ENCODE measurements around the gene PAX3. TPM values are rescaled to one million over a fixed set of nuclear protein-coding genes. Genes with fewer than 3 reads are reported as not detected.

Gene PAX3
- total and polyA plus RNA-seq, 2 of the 13 experiments (the other 11 are each of a cell fraction or from before 2014, with no cell fraction given) = 0.07 TPM; not detected in 1

- intact Hi-C loops (cut with micrococcal nuclease; ENCODE audit: unreplicated experiment) (no loop called here), in situ Hi-C loops (cut with HindIII; ENCODE audit: extremely low pct_ligation_motif_present, low pct_unique_long_range_greater_than_20kb) (no loop called here)
- Histone ChIP-seq H3K9ac (ENCODE audit: insufficient read depth, low read depth, low read length) (no peak overlapping the region), H3K4me2 (ENCODE audit: low read depth, low read length) (no peak overlapping the region), H3K36me3 (replicated peaks in 1 of 2; ENCODE audit: control insufficient read depth in 1 of 2, insufficient read depth in 2 of 2, low read length in 2 of 2) (no peaks in the 10 kb centered on the region), H3K27ac (ENCODE audit: extremely low read length, insufficient read depth, low read length) (no peak overlapping the region), H2AFZ (ENCODE audit: low read length) (no peak overlapping the region), H3K4me3 (replicated peaks in 1 of 3; ENCODE audit: insufficient read depth in 1 of 3, low read depth in 2 of 3, low read length in 3 of 3) (no peak overlapping the region), H3K9me3 (ENCODE audit: low read length) (no peaks in the 10 kb centered on the region), H4K20me1 (ENCODE audit: insufficient read depth, low read length) (no peaks in the 10 kb centered on the region), H3K4me1 (ENCODE audit: insufficient read depth, low read length) (no peaks in the 10 kb centered on the region), H3K79me2 (ENCODE audit: insufficient read depth, low read length) (no peaks in the 10 kb centered on the region), H3K27me3 (ENCODE audit: control insufficient read depth in 1 of 2, insufficient read depth in 2 of 2, low read length in 2 of 2) (no peaks in the 10 kb centered on the region)
- CTCF ChIA-PET (ENCODE audit: low intra/inter-chr PET ratio, low total read pairs) = no interaction called here
- no peak for TF ChIP-seq ZNF33A (CRISPR knock-in tag; IDR thresholded peaks at IDR 0.05; ENCODE audit: borderline replicate concordance)
- ATAC-seq (no peak), FAIRE-seq (no peak), DNase-seq (ENCODE audit: low spot score) (no peak)
- no TSS peak for BruUV-seq (replicated peaks)
- 1% methylated on average over 5 of the region's 5 CpGs for WGBS (ENCODE audit: low lambda C conversion rate)
- POLR2A ChIA-PET = no interaction called here
These were observed 137.9 kb downstream of the PAX3 start for GRCh38 chr2:222160944-222161343.

GRCh38 chr2:222160125-222160524, 138.7 kb downstream of the PAX3 start:
- no peaks in the 10 kb centered on the region for H3K36me3 ChIP-seq (replicated peaks in 1 of 2; ENCODE audit: control insufficient read depth in 1 of 2, insufficient read depth in 2 of 2, low read length in 2 of 2)
- ATAC-seq (no peak), FAIRE-seq (no peak), DNase-seq (ENCODE audit: low spot score) (no peak)
- H3K4me1 ChIP-seq (ENCODE audit: insufficient read depth, low read length) = no peaks in the 10 kb centered on the region
- no peak overlapping the region for H3K4me2 ChIP-seq (ENCODE audit: low read depth, low read length)
- H3K9me3 ChIP-seq (ENCODE audit: low read length) = no peaks in the 10 kb centered on the region
- in situ Hi-C loops (cut with HindIII; ENCODE audit: extremely low pct_ligation_motif_present, low pct_unique_long_range_greater_than_20kb) (no loop called here), intact Hi-C loops (cut with micrococcal nuclease; ENCODE audit: unreplicated experiment) (no loop called here)
- BruUV-seq (replicated peaks) = no TSS peak
- no peak overlapping the region for H3K27ac ChIP-seq (ENCODE audit: extremely low read length, insufficient read depth, low read length)
- no peak overlapping the region for H3K9ac ChIP-seq (ENCODE audit: insufficient read depth, low read depth, low read length)
- WGBS (ENCODE audit: low lambda C conversion rate) = 0% methylated on average over 2 of the region's 2 CpGs
- H3K79me2 ChIP-seq (ENCODE audit: insufficient read depth, low read length) = no peaks in the 10 kb centered on the region
- TF ChIP-seq ZFP91 (CRISPR knock-in tag; IDR thresholded peaks at IDR 0.05; ENCODE audit: borderline replicate concordance) (no peak), SP1 (IDR thresholded peaks at IDR 0.05) (no peak), SP1 (CRISPR knock-in tag; IDR thresholded peaks at IDR 0.05) (no peak), ZNF367 (CRISPR knock-in tag; IDR thresholded peaks at IDR 0.05; ENCODE audit: borderline replicate concordance) (no peak), TEAD2 (CRISPR knock-in tag; IDR thresholded peaks at IDR 0.05) (no peak), ZNF792 (CRISPR knock-in tag; IDR thresholded peaks at IDR 0.05) (no peak), PRDM15 (CRISPR knock-in tag; IDR thresholded peaks at IDR 0.05) (no peak)
- no peak overlapping the region for H2AFZ ChIP-seq (ENCODE audit: low read length)
- POLR2A ChIA-PET = no interaction called here
- CTCF ChIA-PET (ENCODE audit: low intra/inter-chr PET ratio, low total read pairs) = no interaction called here
- no peak overlapping the region for H3K4me3 ChIP-seq (replicated peaks in 1 of 3; ENCODE audit: insufficient read depth in 1 of 3, low read depth in 2 of 3, low read length in 3 of 3)
- H3K27me3 ChIP-seq (ENCODE audit: control insufficient read depth in 1 of 2, insufficient read depth in 2 of 2, low read length in 2 of 2) = no peaks in the 10 kb centered on the region
- no peaks in the 10 kb centered on the region for H4K20me1 ChIP-seq (ENCODE audit: insufficient read depth, low read length)
